Peyer's patch (tissue), 4 donors: ENCODE results near the gene SH3BGR.

ENCODE experiments used
- POLR2A ChIP-seq, 2 donors: fragments of 450-650 bp; IDR thresholded peaks; one replicate each; pipeline ENCODE4 v1.5.1; 2017; ENCODE audit warnings: antibody characterized with exemption in 2 of 2, mild to moderate bottlenecking in 2 of 2, moderate library complexity in 2 of 2
- TF ChIP-seq, protein P1 (sequence below), 6 experiments: fragments of 450-650 bp in 4 of 6; fragments of 200-600 bp in 2 of 6; sonication (generic) in 1 of 6; IDR thresholded peaks; one replicate each; pipeline ENCODE4 v1.5.1; 2017 to 2019; ENCODE audit warnings: antibody characterized with exemption in 6 of 6, mild to moderate bottlenecking in 3 of 6, moderate library complexity in 1 of 6

DNA sequence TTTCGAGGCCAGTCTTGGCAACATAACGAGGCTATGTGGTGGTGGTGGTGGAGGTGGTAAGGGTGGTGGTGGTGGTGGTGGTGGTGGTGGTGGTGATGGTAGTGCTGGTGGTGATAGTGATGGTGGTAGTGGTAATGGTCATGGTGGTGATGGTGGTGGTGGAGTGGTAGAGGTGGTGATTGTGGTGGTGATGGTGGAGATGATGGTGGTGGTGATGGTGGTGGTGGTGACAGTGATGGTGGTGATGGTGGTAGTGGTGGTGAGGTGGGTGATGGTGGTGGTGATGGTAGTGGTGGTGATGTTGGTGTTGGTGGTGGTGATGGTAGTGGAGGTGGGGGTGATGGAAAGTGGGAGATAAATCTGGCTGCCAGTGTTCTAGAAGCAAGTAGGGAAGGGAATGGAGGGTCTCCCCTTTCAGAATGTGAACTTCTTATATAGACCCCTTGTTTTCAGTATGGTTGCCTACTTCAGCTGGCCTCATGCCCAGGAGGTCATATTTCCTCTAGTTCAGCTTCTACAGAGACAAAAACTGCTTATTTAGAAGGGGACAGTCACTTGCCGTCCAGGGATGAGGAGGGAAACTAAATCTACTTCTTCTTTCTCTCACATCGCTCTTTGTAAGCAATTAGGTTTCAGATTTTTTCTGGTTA is 27.5 kb downstream of the SH3BGR start:
- TF ChIP-seq, protein P1, sequence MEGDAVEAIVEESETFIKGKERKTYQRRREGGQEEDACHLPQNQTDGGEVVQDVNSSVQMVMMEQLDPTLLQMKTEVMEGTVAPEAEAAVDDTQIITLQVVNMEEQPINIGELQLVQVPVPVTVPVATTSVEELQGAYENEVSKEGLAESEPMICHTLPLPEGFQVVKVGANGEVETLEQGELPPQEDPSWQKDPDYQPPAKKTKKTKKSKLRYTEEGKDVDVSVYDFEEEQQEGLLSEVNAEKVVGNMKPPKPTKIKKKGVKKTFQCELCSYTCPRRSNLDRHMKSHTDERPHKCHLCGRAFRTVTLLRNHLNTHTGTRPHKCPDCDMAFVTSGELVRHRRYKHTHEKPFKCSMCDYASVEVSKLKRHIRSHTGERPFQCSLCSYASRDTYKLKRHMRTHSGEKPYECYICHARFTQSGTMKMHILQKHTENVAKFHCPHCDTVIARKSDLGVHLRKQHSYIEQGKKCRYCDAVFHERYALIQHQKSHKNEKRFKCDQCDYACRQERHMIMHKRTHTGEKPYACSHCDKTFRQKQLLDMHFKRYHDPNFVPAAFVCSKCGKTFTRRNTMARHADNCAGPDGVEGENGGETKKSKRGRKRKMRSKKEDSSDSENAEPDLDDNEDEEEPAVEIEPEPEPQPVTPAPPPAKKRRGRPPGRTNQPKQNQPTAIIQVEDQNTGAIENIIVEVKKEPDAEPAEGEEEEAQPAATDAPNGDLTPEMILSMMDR (IDR thresholded peaks at IDR 0.05): no peak
- no peak for TF ChIP-seq POLR2A (IDR thresholded peaks at IDR 0.05)
